Uterus (tissue), 4 donors: ENCODE data around the gene SEC22C. TPM values are rescaled to one million over a fixed set of nuclear protein-coding genes. Genes with fewer than 3 reads are reported as not detected.
"Not testable (repeated sequence)": the region's sequence is repeated elsewhere in the genome, so short reads cannot be mapped to it uniquely, and the experiment has no call there.

ENCODE experiments used
- DNase-seq, 2 donors: peaks; one replicate each; pipeline ENCODE4 v3.0.0-alpha.2; 2019 to 2020
- H3K27ac ChIP-seq, 2 donors: fragments of 200-600 bp; sonication (generic); 1 replicate in 1 of 2; 2 replicates in 1 of 2; pipeline ENCODE4 v1.5.1; 2016 to 2018
- H3K27me3 ChIP-seq, 2 donors: fragments of 200-600 bp; sonication (generic); one replicate each; pipeline ENCODE4 v1.5.1; 2018 to 2019; ENCODE audit warnings: control low read depth in 1 of 2
- H3K36me3 ChIP-seq, 2 donors: fragments of 200-600 bp; sonication (generic); one replicate each; pipeline ENCODE4 v1.5.1; 2019; ENCODE audit warnings: control low read depth in 1 of 2
- H3K4me1 ChIP-seq, 2 donors: fragments of 200-600 bp; sonication (generic); one replicate each; pipeline ENCODE4 v1.5.1; 2018 to 2019; ENCODE audit warnings: control low read depth in 1 of 2
- H3K4me3 ChIP-seq, 2 donors: fragments of 200-600 bp; sonication (generic); 1 replicate in 1 of 2; 2 replicates in 1 of 2; pipeline ENCODE4 v1.5.1; 2018 to 2019; ENCODE audit warnings: mild to moderate bottlenecking in 1 of 2
- H3K9me3 ChIP-seq, 2 donors: fragments of 200-600 bp; sonication (generic); one replicate each; pipeline ENCODE4 v1.5.1; 2019; ENCODE audit warnings: control low read depth in 1 of 2
- POLR2A ChIP-seq, 2 donors: fragments of 450-650 bp; IDR thresholded peaks; one replicate each; pipeline ENCODE4 v1.6.1; 2016; ENCODE audit warnings: antibody characterized with exemption in 2 of 2, mild to moderate bottlenecking in 1 of 2, moderate library complexity in 1 of 2
- intact Hi-C: fragments of 100-400 bp; cut with DNase I; formaldehyde crosslinking; loops from one replicate; pipeline ENCODE4 v1.15.1; 2023; ENCODE audit warnings: low total_unique reads
- total RNA-seq, 4 donors: library from RNA; depleted of rRNA in 3 of 4; stranded (reverse); fragments of >200 nt in 3 of 4; gene quantifications; one replicate each; pipeline versions ENCODE4 v1.1.0 to v1.2.4, GENCODE V29; 2014 to 2023
- TF ChIP-seq, protein P1 (sequence below), 4 experiments: fragments of 200-600 bp in 2 of 4; fragments of 450-650 bp in 2 of 4; sonication (generic) in 2 of 4; IDR thresholded peaks; one replicate each; pipeline ENCODE4 v1.5.1; 2016 to 2019; ENCODE audit warnings: antibody characterized with exemption in 4 of 4, mild to moderate bottlenecking in 2 of 4, moderate library complexity in 1 of 4
- donor health status: DM: yes; HTN: yes; CAD: no.

SEC22C gene
- total RNA-seq, 4 donors from 2014 or later, result 49.7 to 82.6 (median 66.0) TPM

DNA sequence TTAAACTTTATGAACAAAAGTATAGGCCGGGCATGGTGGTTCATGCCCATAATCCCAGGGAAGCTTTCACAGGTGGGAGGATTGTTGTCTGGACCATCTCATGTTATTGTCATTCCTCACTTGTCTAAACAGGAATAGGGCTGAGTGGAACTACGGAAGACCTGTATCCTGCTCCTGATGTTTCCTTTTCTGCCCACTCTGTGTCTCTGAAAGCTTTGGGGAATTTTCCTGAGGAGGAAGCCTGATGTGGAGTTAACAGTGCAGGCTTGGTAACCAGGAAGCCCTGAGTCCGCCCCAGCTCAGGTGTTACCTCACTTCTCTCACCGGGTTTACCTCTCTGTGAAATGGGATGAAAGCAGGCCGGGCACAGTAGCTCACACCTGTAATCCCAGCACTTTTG, 6.9 kb upstream of the SEC22C start:
- H3K27ac ChIP-seq, result no peak overlapping the region
- H3K36me3 ChIP-seq, result no peaks in the 10 kb centered on the region
- TF ChIP-seq, protein P1, sequence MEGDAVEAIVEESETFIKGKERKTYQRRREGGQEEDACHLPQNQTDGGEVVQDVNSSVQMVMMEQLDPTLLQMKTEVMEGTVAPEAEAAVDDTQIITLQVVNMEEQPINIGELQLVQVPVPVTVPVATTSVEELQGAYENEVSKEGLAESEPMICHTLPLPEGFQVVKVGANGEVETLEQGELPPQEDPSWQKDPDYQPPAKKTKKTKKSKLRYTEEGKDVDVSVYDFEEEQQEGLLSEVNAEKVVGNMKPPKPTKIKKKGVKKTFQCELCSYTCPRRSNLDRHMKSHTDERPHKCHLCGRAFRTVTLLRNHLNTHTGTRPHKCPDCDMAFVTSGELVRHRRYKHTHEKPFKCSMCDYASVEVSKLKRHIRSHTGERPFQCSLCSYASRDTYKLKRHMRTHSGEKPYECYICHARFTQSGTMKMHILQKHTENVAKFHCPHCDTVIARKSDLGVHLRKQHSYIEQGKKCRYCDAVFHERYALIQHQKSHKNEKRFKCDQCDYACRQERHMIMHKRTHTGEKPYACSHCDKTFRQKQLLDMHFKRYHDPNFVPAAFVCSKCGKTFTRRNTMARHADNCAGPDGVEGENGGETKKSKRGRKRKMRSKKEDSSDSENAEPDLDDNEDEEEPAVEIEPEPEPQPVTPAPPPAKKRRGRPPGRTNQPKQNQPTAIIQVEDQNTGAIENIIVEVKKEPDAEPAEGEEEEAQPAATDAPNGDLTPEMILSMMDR (IDR thresholded peaks at IDR 0.05), result no peak
- no peak for TF ChIP-seq POLR2A (IDR thresholded peaks at IDR 0.05)
- intact Hi-C loops, result no loop called here
- H3K27me3 ChIP-seq, result no peaks in the 10 kb centered on the region
- no peak for DNase-seq
- H3K4me1 ChIP-seq, result peaks cover 0 to 4% of the 10 kb centered on the region in 2 donors
- H3K9me3 ChIP-seq, result no peaks in the 10 kb centered on the region
- no peak overlapping the region for H3K4me3 ChIP-seq

- Histone ChIP-seq H3K36me3 (no peaks in the 10 kb centered on the region), H3K27me3 (no peaks in the 10 kb centered on the region), H3K9me3 (no peaks in the 10 kb centered on the region), H3K4me1 (peaks cover 0 to 3% of the 10 kb centered on the region in 2 donors), H3K4me3 (peak overlapping the region; percentile 71 to 85), H3K27ac (peak overlapping the region; percentile 91 to 94)
- no peak for TF ChIP-seq POLR2A (IDR thresholded peaks at IDR 0.05)
- TF ChIP-seq, protein P1 (IDR thresholded peaks at IDR 0.05), result no peak
- intact Hi-C loops, result no loop called here
- no peak for DNase-seq
These were observed 805 bp upstream of the SEC22C start for GRCh38 chr3:42582474-42583070.

- Histone ChIP-seq H3K4me3 (peak overlapping the region; percentile 71 to 85), H3K27ac (peak overlapping the region; percentile 91 to 94), H3K4me1 (peaks cover 0 to 3% of the 10 kb centered on the region in 2 donors), H3K27me3 (no peaks in the 10 kb centered on the region), H3K9me3 (no peaks in the 10 kb centered on the region), H3K36me3 (no peaks in the 10 kb centered on the region)
- no peak for DNase-seq
- intact Hi-C loops, result no loop called here
- no peak for TF ChIP-seq POLR2A (IDR thresholded peaks at IDR 0.05)
- TF ChIP-seq, protein P1 (IDR thresholded peaks at IDR 0.05), result no peak
These were observed 413 bp downstream of the SEC22C start for GRCh38 chr3:42581400-42581708.

- H3K27ac ChIP-seq, H3K4me1 ChIP-seq, intact Hi-C loops, H3K9me3 ChIP-seq, H3K36me3 ChIP-seq, H3K4me3 ChIP-seq, H3K27me3 ChIP-seq, DNase-seq: not testable (repeated sequence)
These were observed 2.4 kb downstream of the SEC22C start for GRCh38 chr3:42579346-42579745.

GRCh38 chr3:42578054-42578453, 3.7 kb downstream of the SEC22C start:
- intact Hi-C loops, result no loop called here
- Histone ChIP-seq H3K36me3 (no peaks in the 10 kb centered on the region), H3K4me3 (no peak overlapping the region), H3K9me3 (no peaks in the 10 kb centered on the region), H3K27ac (no peak overlapping the region), H3K27me3 (no peaks in the 10 kb centered on the region), H3K4me1 (peaks cover 0 to 3% of the 10 kb centered on the region in 2 donors)
- TF ChIP-seq POLR2A (IDR thresholded peaks at IDR 0.05), result no peak
- TF ChIP-seq, protein P1 (IDR thresholded peaks at IDR 0.05), result no peak
- DNase-seq, result no peak
